ENCODE measurements around the gene MED6. TPM values are rescaled to one million over a fixed set of nuclear protein-coding genes. Genes with fewer than 3 reads are reported as not detected.

The MED6 gene, protein sequence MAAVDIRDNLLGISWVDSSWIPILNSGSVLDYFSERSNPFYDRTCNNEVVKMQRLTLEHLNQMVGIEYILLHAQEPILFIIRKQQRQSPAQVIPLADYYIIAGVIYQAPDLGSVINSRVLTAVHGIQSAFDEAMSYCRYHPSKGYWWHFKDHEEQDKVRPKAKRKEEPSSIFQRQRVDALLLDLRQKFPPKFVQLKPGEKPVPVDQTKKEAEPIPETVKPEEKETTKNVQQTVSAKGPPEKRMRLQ
- total RNA-seq: 15.3 and 21.3 TPM in 2 replicates

DNA sequence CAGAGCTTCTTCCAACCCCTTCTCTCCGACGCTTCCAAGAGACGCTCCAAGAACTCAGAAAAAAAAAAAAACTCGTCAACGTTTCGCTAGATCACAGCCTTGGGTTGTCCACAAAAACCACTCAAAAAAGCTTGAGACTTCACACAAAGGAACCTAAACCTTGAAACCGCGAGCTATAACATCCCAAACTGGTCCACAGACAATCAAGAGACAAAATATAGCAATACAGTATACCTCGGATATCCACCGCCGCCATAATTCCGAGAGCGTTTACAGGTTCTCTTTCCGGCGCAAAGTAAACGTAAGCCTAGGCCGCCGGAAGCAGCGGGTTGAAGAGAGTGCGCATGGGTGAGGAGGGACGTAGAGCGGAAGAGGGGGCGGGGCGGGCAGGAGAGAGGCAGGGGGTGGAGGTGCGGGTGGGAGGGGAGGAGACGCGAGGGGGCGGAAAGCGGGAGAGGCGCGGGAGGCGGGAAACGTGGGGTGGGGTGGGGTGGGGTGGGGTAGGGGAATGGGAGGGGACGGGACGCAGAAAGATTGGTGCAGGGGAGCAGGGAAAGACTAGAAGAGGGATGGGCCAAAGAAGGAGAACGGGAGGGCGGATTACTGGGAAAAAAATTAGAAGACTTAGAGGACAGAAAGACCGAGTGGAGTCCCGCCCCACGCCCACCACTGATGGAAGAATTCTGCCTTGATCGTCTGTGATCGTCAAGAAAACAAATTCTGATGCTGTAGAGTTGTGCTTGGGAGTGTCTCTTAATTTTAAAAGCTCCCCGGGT, at the start of gene MED6:
Gene MED6, minus strand, starts transcription at position 274 of the 776 bp plus-strand sequence. Its CDS starts 18 bp downstream, at position 256.

DNA sequence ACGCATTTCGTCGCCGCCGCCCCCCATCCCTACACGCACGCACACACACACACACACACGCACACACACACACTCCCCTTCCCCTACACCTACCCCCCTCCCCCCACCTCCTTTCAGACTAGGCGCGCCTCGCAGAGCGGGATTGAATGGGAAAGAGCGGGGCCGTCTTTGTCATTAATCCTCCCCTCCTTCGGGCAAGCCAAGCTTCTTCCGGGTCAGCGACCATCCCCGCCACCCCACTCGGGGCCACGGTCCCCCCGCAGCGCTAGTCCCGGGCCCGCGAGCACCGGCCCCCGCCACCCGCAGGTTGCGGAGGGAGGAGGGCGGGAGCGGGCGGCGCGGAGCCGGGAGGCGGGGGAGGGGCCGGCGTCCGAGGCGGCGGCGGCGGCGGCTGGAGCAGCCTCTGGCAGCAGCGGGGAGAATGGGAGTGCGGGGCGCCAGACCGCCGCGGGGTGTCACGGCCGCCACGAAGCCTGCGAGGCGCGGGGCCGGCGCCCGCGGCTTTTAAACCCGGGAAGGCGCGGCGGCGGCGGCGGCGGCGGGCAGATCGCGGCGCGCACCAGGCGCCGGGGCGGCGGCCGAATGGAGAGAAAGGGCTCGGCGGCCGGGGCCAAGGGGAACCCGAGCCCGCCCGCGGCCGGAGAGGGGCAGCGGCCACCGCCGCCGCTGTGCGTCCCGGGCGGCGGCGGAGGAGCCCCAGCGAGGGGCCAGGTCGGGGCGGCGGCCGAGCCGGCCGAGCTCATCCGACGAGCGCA, 41.3 kb upstream of the MED6 start, which contains the start of gene TTC9:
Gene TTC9, plus strand, starts transcription at position 369 of the 755 bp plus-strand sequence. Its CDS starts 214 bp downstream, at position 583.

DNA sequence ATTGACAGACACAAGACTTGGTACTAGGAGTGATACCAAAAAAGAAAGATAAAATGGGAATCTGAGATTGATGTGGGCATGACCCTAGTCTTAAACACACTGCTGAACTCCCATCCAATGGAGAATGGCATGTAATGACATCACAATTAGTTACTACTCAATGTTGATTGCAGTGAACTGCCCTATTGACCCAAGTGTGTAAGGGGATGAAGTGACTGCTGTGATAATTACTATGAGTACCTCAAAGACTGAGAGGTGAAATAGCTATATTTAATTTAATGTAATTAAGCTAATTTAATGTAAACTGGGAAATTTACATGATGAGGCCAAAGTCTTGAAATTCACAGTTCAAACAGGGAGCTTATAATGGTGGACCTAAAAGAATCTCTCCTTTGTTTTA, 65.6 kb downstream of the MED6 start, which contains the start of gene ADAM20:
Gene ADAM20, minus strand, starts transcription at position 101 of the 400 bp plus-strand sequence. CDS start 10,247 bp downstream, outside the sequence.

Other genes with a start within 250 kb of the MED6 start
- gene COX16, start 241.0 kb downstream of the MED6 start, total RNA-seq: 21.4 and 48.7 TPM in 2 replicates
- gene SYNJ2BP, start 183.6 kb downstream of the MED6 start, total RNA-seq: 10.2 and 10.4 TPM in 2 replicates
- under 0.01 and 0.23 TPM in 2 replicates for gene ADAM21, start 148.5 kb downstream of the MED6 start, total RNA-seq
- gene ADAM20, start 65.7 kb downstream of the MED6 start, total RNA-seq: 0.17 TPM in 1 of 2 replicates, not detected in the other
- 0.17 and 0.47 TPM in 2 replicates for gene TTC9, start 41.3 kb upstream of the MED6 start, total RNA-seq
- gene MAP3K9, start 208.9 kb upstream of the MED6 start, total RNA-seq: under 0.01 and 0.12 TPM in 2 replicates